ENCODE results near the gene GPX4. TPM values are rescaled to one million over a fixed set of nuclear protein-coding genes. Genes with fewer than 3 reads are reported as not detected.

Gene GPX4
- total RNA-seq, 1 experiment from 2014 or later = 251 TPM

DNA sequence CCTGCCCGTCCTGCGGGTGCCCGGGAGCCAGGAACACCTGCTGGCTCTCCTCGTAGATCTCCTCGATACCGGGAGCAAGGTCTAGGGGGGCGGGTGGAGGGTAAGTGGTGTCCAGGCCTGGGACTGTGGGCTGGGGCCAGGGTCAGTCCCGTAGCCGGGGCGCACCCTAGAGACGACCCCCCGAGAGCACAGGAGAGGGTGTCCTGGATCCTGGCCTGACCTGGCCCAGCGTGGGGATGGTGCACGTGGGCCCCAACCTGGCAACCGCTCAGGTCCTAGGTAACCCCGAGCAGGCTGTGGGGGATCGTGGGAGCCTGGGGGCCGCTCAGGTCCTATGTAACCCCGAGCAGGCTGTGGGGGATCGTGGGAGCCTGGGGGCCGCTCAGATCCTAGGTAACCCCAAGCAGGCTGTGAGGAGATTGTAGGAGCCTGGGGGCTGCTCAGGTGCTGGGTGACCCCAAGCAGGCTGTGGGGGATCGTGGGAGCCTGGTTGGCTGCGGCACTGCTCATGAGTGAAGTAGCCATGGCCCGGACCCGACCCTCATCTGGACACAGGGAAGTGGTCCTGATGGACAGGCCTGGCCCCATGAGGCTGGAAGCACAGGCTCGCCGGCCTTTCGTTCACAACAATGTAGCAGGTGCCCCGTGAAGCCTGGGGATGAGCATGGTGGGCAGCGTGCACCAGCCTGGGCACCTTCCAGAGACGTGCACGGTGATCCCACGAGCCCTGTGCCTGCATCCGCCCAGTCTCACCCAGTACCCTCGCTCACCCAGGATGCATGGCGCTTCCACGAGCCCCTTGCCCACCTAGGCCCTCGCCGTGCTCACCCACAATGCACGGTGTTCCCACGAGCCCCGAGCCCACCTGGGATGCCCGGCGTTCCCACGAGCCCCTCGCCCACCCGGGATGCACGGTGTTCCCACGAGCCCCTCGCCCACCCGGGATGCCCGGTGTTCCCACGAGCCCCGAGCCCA lies 6.2 kb downstream of the GPX4 start:
- BruUV-seq (replicated peaks) = no TSS peak
- H3K27me3 Mint-ChIP-seq (ENCODE audit: unreplicated experiment) = no peaks in the 10 kb centered on the region
- TF ChIP-seq, protein P1, sequence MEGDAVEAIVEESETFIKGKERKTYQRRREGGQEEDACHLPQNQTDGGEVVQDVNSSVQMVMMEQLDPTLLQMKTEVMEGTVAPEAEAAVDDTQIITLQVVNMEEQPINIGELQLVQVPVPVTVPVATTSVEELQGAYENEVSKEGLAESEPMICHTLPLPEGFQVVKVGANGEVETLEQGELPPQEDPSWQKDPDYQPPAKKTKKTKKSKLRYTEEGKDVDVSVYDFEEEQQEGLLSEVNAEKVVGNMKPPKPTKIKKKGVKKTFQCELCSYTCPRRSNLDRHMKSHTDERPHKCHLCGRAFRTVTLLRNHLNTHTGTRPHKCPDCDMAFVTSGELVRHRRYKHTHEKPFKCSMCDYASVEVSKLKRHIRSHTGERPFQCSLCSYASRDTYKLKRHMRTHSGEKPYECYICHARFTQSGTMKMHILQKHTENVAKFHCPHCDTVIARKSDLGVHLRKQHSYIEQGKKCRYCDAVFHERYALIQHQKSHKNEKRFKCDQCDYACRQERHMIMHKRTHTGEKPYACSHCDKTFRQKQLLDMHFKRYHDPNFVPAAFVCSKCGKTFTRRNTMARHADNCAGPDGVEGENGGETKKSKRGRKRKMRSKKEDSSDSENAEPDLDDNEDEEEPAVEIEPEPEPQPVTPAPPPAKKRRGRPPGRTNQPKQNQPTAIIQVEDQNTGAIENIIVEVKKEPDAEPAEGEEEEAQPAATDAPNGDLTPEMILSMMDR (IDR thresholded peaks at IDR 0.05; ENCODE audit: unreplicated experiment) = no peak
- peaks cover 57% of the 10 kb centered on the region for H3K36me3 Mint-ChIP-seq (ENCODE audit: insufficient read depth, unreplicated experiment)
- no peak overlapping the region for H3K4me3 Mint-ChIP-seq (ENCODE audit: low read depth, unreplicated experiment)
- H3K4me1 Mint-ChIP-seq (ENCODE audit: low read depth, unreplicated experiment) = no peaks in the 10 kb centered on the region
- DNase-seq = no peak
- intact Hi-C loops (cut with micrococcal nuclease; ENCODE audit: unreplicated experiment) = no loop called here
- H3K27ac Mint-ChIP-seq (ENCODE audit: unreplicated experiment) = no peak overlapping the region
- CTCF ChIA-PET = no interaction called here
- no peaks in the 10 kb centered on the region for H3K9me3 Mint-ChIP-seq (ENCODE audit: low read depth, unreplicated experiment)

DNA sequence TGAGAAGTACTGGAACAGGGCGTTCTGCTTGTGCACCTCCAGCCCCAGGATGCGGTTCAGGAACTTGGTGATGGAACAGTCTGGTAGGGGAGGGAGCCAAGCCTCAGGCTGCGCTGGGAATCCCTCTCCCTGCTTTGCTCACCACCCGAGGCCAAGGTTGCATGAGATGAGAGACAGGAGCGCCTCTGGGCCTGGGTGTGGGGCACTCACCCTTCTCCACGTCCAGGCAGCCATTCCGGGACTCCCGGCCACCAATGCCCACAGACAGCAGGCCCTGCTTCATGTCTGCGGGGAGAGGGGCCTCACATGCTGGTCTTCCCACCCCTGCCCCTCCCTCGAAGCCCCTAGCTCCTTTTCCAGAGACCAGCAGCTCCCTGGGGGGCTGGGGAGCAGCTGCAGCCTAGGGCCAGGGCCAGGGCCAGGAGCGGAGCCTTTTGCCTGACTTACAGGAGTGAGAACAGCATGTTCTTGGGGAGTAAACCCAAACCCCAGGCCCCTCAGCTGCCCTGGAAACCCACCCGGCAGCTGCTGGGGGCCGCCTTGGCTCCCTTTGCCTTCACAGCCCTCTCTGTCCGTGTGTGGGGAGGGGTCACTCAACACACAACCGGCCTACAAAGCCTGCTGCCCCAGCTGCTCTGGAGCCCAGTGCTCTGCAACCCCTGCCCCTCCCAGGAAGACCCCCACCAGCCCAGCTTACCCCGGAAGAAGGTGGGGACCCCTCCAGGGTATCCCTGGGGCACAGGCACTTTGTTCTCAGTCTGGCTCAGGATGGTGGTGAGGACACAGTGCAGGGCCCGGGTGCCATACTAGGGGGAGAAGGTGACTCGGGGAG lies 7.2 kb downstream of the GPX4 start:
- Mint-ChIP-seq H3K36me3 (ENCODE audit: insufficient read depth, unreplicated experiment) (peaks cover 46% of the 10 kb centered on the region), H3K4me1 (ENCODE audit: low read depth, unreplicated experiment) (no peaks in the 10 kb centered on the region), H3K27me3 (ENCODE audit: unreplicated experiment) (no peaks in the 10 kb centered on the region), H3K27ac (ENCODE audit: unreplicated experiment) (no peak overlapping the region), H3K9me3 (ENCODE audit: low read depth, unreplicated experiment) (no peaks in the 10 kb centered on the region), H3K4me3 (ENCODE audit: low read depth, unreplicated experiment) (no peak overlapping the region)
- TF ChIP-seq, protein P1 (IDR thresholded peaks at IDR 0.05; ENCODE audit: unreplicated experiment) = no peak
- intact Hi-C loops (cut with micrococcal nuclease; ENCODE audit: unreplicated experiment) = no loop called here
- CTCF ChIA-PET = no interaction called here
- DNase-seq = no peak
- BruUV-seq (replicated peaks) = no TSS peak

DNA sequence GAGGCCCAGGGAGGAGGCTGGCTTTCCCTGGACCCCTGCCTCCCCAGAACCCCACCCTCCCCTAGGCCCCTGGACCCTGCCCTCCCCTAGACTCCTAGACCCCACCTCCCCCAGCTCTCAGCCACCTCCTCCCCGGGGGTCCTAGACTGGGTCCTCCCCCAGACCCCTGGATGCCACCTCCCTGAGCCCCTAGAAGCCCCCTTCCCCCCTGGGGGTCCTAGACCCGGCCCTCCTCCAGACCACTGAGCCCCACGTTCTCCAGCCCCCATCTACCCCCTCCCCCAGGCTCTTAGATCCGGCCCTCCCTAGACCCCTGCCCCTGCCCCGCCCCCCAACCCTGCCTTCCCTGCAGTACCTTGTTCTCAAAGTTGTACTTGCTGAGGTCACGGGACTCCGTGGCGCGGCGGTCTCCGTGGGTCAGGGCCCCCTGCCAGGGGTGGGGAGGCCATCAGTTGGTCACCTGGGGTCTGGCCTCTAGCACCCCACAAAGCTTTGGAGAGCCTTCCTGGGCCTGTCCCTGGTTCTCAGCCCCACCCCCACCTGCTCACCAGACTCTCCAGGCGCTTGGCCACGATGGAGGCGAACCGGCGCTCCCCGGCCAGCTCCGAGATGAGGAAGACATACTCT lies 8.0 kb downstream of the GPX4 start:
- Mint-ChIP-seq H3K27ac (ENCODE audit: unreplicated experiment) (no peak overlapping the region), H3K4me1 (ENCODE audit: low read depth, unreplicated experiment) (no peaks in the 10 kb centered on the region), H3K36me3 (ENCODE audit: insufficient read depth, unreplicated experiment) (peaks cover 39% of the 10 kb centered on the region), H3K27me3 (ENCODE audit: unreplicated experiment) (no peaks in the 10 kb centered on the region), H3K9me3 (ENCODE audit: low read depth, unreplicated experiment) (no peaks in the 10 kb centered on the region), H3K4me3 (ENCODE audit: low read depth, unreplicated experiment) (no peak overlapping the region)
- CTCF ChIA-PET = no interaction called here
- TF ChIP-seq, protein P1 (IDR thresholded peaks at IDR 0.05; ENCODE audit: unreplicated experiment) = no peak
- intact Hi-C loops (cut with micrococcal nuclease; ENCODE audit: unreplicated experiment) = no loop called here
- BruUV-seq (replicated peaks) = no TSS peak
- DNase-seq = no peak

DNA sequence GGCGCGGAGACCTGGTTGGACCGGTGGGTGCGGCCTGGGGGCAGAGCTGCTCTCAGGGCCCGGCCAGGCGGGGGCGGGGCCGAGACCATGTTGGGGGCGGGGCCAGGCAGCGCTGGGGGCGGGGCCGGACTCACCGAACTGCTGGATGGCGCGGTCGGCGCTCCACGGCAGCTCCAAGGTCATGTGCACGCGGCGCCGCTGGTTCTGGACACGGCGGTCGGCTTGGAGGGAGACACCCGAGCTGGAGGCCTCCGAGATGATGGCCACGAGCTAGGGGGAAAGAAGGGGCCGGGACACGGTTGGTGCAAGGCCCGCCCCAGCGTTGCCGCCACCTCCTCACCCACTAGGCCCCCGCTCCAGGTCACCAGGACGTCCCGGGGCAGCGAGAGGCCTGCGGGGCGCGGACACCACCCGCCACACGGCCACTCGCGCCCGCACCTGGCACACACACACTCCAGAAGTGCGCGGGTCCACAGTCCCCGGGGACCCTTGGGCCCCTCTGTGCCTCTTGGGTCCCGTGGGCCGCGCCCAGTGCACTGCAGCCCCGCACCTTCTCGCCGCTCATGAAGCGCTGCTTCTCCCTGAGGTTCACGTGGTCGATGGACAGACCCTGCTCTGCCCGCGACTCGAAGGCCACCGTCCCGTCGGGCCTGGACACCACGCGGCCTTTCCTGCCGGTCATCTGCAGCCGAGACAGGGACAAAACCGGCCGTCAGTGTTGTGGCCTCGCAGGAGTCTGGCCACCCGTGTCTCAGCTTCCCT lies 8.7 kb downstream of the GPX4 start:
- intact Hi-C loops (cut with micrococcal nuclease; ENCODE audit: unreplicated experiment) = no loop called here
- no peak overlapping the region for H3K27ac Mint-ChIP-seq (ENCODE audit: unreplicated experiment)
- CTCF ChIA-PET = no interaction called here
- H3K4me3 Mint-ChIP-seq (ENCODE audit: low read depth, unreplicated experiment) = no peak overlapping the region
- H3K4me1 Mint-ChIP-seq (ENCODE audit: low read depth, unreplicated experiment) = no peaks in the 10 kb centered on the region
- no peaks in the 10 kb centered on the region for H3K9me3 Mint-ChIP-seq (ENCODE audit: low read depth, unreplicated experiment)
- no peak for DNase-seq
- TF ChIP-seq, protein P1 (IDR thresholded peaks at IDR 0.05; ENCODE audit: unreplicated experiment) = no peak
- no peaks in the 10 kb centered on the region for H3K27me3 Mint-ChIP-seq (ENCODE audit: unreplicated experiment)
- H3K36me3 Mint-ChIP-seq (ENCODE audit: insufficient read depth, unreplicated experiment) = peaks cover 36% of the 10 kb centered on the region
- BruUV-seq (replicated peaks) = no TSS peak
